DOHH2 (cell line): Measurements from ENCODE around the gene BTF3.

Source experiments
- EZH2phosphoT487 ChIP-seq: fragments of 200-600 bp; sonication (generic); IDR thresholded peaks from 2 replicates; pipeline ENCODE4 v1.6.1; 2017; ENCODE audit warnings: borderline replicate concordance, mild to moderate bottlenecking, antibody characterized with exemption, low read length, moderate library complexity, mixed read lengths
- TF ChIP-seq, protein P1 (sequence below): fragments of 200-600 bp; sonication (generic); IDR thresholded peaks from one replicate; pipeline ENCODE4 v1.5.1; 2014; ENCODE audit warnings: antibody characterized with exemption, mild to moderate bottlenecking, low read depth, low read length; ENCODE audit not compliant: poor library complexity, severe bottlenecking

DNA sequence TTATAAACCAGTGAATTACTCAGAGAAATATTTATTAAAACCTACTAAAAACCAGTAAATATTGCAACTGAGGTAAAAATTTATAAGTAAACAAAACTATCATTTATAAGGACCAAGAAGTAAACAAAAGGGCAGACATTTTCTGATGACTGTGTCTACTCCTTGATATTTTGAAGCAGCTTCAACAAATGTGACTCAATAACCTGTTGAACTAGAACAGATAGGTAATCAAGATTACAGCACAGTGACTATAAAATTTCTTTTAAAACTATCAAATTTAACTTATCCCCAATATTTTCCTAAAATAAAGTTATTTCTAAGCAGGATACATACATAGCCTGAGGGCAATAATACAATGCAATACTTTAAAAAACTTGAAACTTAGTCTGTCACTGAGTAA lies 54.4 kb downstream of the BTF3 start:
- TF ChIP-seq, protein P1, sequence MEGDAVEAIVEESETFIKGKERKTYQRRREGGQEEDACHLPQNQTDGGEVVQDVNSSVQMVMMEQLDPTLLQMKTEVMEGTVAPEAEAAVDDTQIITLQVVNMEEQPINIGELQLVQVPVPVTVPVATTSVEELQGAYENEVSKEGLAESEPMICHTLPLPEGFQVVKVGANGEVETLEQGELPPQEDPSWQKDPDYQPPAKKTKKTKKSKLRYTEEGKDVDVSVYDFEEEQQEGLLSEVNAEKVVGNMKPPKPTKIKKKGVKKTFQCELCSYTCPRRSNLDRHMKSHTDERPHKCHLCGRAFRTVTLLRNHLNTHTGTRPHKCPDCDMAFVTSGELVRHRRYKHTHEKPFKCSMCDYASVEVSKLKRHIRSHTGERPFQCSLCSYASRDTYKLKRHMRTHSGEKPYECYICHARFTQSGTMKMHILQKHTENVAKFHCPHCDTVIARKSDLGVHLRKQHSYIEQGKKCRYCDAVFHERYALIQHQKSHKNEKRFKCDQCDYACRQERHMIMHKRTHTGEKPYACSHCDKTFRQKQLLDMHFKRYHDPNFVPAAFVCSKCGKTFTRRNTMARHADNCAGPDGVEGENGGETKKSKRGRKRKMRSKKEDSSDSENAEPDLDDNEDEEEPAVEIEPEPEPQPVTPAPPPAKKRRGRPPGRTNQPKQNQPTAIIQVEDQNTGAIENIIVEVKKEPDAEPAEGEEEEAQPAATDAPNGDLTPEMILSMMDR = no peak
- TF ChIP-seq EZH2phosphoT487 = no peak
